HG02588 (cell line): Measurements from ENCODE around the gene RPS29.
"Not testable (repeated sequence)": the region's sequence is repeated elsewhere in the genome, so short reads cannot be mapped to it uniquely, and the experiment has no call there.

Source experiments
- ATAC-seq: cut with Tn5 transposase; IDR thresholded peaks from one replicate; pipeline ENCODE4 v1.9.1; 2021; ENCODE audit warnings: mild to moderate bottlenecking, moderate library complexity; ENCODE audit not compliant: unreplicated experiment

The RPS29 gene

DNA sequence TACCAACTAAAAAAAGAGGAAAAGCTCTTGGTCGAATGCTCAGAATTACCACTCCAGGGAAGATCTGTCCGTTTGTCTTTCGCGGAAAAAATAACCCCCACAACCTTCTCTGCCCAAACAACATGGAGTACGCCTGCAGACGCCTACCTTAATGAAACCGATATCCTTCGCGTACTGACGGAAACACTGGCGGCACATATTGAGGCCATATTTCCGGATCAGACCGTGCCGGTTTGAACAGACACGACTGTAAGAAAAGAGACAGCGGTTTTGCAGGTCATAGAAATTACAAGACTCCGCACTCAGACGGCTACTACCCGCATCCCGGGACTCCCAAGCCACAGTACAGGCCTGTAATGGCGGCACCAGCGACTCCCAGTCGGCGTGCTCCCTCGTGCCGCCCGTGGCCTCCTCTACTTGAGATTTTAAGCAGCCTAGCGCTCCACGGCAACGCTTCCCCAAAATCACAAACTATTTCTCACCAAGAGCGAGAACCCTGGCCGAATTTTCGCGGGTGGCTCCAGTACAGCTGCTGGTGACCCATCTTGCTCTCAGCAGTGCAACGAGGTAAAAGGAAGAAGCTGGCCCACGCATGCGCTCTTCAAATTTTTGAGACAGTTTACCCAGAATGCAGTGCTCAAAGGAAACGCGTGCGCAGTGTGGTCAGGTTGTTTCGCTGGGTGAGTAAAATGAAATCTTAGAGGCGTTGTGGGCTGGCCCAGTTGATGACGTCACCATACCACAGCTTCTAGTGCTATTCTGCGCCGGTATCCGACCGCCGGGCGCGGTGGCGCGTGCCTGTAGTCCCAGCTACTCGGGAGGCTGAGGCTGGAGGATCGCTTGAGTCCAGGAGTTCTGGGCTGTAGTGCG is at the start of gene RPS29:
Gene RPS29 (minus strand): TSS at position 578 of the 870 bp plus-strand sequence. CDS start 34 bp downstream, at position 544.
- ATAC-seq: peak; percentile 87

GRCh38 chr14:49634547-49635334 is 48.6 kb upstream of the RPS29 start, which contains the start of gene DNAAF2:
TSS of gene DNAAF2 (minus strand) at chr14:49635244. CDS start at chr14:49635149, 95 bp downstream.
- ATAC-seq: peak; percentile 26

GRCh38 chr14:49633640-49634546 is 47.7 kb upstream of the RPS29 start:
- peak; percentile 77 for ATAC-seq

- ATAC-seq: no peak
Observed at GRCh38 chr14:49623941-49624839, 38.0 kb upstream of the RPS29 start.

- ATAC-seq: no peak
Observed at GRCh38 chr14:49623387-49623786, 37.2 kb upstream of the RPS29 start.

GRCh38 chr14:49622022-49622607 is 35.9 kb upstream of the RPS29 start:
- ATAC-seq: no peak

- peak; percentile 26 for ATAC-seq
Observed at GRCh38 chr14:49621114-49621881, 35.1 kb upstream of the RPS29 start.

GRCh38 chr14:49620182-49621113 is 34.3 kb upstream of the RPS29 start, which contains the start of the genes MGAT2 and RPL36AL:
TSS of gene MGAT2 (plus strand) at chr14:49620799. CDS start at chr14:49621269, 470 bp downstream.
TSS of gene RPL36AL (minus strand) at chr14:49620626. CDS start at chr14:49619104, 1,522 bp downstream.
- peak; percentile 90 for ATAC-seq

DNA sequence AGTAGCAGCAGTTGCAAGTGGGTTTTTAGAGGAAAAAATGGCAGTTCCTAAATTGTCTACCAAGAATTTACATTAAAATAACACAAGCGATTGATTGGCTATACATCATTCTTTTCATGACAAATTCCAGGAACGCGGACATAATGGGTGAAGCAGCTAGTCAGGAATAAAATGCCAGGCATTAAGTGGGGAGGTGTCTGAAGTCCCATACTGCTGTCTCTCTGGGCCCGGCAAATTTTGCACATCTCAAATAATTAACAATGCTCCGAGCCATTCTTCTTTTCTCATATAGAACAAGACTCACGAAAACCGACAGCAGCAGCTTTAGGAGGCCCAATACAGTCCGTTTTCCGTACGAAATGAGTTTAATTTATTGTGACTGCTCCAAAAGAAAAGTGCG is 33.5 kb upstream of the RPS29 start:
- ATAC-seq: no peak

GRCh38 chr14:49619273-49619672 is 33.1 kb upstream of the RPS29 start:
- ATAC-seq: not testable (repeated sequence)

DNA sequence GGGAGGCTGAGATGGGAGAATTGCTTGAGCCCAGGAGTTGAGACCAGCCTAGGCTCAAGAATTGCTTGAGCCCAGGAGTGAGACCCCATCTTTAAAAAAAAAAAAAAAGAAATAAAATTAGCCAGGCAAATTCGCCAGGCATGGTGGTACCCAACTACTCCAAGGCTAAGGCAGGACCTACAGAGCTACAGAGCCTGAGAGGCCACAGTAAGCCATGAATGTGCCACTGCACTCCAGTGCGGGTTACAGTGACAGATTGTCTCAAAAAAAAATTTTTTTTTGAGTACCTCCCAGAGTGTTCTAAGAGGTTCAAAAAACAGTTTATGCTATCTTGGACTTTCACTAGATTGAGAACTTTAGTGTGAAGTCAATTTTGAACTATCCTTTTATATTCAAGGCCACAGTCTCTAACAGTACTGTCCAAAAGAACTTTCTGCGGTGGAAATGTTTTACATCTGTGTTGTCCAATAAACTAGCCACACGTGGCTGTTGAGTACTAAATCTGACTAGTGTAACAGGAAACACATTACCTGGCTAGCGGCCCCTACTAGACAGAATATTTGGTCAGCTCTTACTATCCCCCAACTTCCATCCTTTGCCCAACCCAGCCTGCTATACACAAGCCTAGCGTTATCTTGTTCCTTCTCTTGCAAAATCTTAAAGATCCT is 31.8 kb upstream of the RPS29 start:
- ATAC-seq: no peak

DNA sequence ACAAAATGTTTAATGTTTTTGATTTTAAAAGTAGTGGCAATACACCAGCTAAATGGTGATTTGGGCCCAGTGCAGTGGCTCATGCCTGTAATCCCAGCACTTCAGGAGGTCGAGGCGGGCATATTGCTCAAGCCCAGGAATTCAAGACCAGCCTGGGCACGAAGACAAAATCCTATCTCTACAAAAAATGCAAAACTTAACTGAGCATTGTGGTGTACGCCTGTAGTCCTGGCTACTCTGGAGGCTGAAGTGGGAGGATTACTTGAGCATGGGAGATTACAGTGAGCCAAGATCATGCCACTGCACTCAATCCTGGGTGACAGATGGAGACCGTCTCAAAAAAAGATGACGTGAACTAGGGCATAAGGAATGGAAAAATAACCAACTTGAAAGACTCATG is 29.6 kb upstream of the RPS29 start:
- no peak for ATAC-seq

GRCh38 chr14:49614196-49614595 is 28.0 kb upstream of the RPS29 start:
- ATAC-seq: no peak

GRCh38 chr14:49612671-49613070 is 26.5 kb upstream of the RPS29 start:
- no peak for ATAC-seq

DNA sequence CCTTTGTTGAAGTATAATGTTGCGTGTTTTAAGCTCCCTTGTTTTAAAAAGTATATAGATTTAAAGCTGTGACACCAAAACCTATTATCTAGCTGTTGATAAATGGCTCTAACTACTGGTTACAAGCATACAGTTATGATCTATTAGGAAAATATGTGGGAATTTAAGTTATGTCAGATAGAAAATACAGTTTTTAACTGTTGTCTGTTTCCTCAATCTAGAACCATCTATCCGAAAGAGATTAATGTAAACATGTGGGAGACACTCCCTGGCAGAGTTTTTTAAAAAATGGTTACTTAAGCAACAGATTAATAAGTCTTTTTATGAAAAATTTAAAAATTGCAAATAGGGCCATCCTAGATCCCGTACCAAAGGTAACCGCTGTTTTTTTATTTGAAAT is 26.1 kb upstream of the RPS29 start:
- no peak for ATAC-seq

GRCh38 chr14:49607583-49607982 is 21.4 kb upstream of the RPS29 start:
- ATAC-seq: no peak
